ENCODE data around the gene ATP11A.
A peak's percentile ranks its signal among the peaks of the same experiment; 100 is the strongest.

The ATP11A gene

GRCh38 chr13:112774448-112774792 lies 84.6 kb downstream of the ATP11A start:
- no peaks in the 10 kb centered on the region for H3K36me3 ChIP-seq (ENCODE audit: control insufficient read depth, insufficient read depth, low read length)

GRCh38 chr13:112774829-112775565 lies 85.2 kb downstream of the ATP11A start:
- H3K79me2 ChIP-seq (ENCODE audit: control insufficient read depth, insufficient read depth, low read length) = no peaks in the 10 kb centered on the region
- H3K4me3 ChIP-seq (ENCODE audit: low read length) = no peak overlapping the region
- H2BK120ac ChIP-seq (ENCODE audit: low read depth, low read length) = no peak overlapping the region
- H3K23ac ChIP-seq (ENCODE audit: low read length) = no peak overlapping the region
- H3K4ac ChIP-seq (ENCODE audit: low read depth, low read length) = no peak overlapping the region
- no peaks in the 10 kb centered on the region for H3K4me1 ChIP-seq (ENCODE audit: control insufficient read depth, low read depth, low read length)
- no peaks in the 10 kb centered on the region for H3K36me3 ChIP-seq (ENCODE audit: control insufficient read depth, insufficient read depth, low read length)
- H2BK5ac ChIP-seq (ENCODE audit: low read length) = no peak overlapping the region
- no peak overlapping the region for H2AK5ac ChIP-seq (ENCODE audit: low read length)
- no peak overlapping the region for H4K5ac ChIP-seq (ENCODE audit: low read length)
- H3K79me1 ChIP-seq (ENCODE audit: low read length) = peaks cover 11% of the 10 kb centered on the region
- no peak overlapping the region for H3K18ac ChIP-seq (ENCODE audit: low read length)
- WGBS (ENCODE audit: extremely low coverage, insufficient coverage, low lambda C conversion rate) = no CpG with 5 or more reads among the region's 36 CpGs
- peak overlapping the region; percentile 15 for H3K56ac ChIP-seq (ENCODE audit: low read length)
- no peaks in the 10 kb centered on the region for H3K27me3 ChIP-seq (ENCODE audit: insufficient read depth, low read length, poor library complexity)
- H3K4me2 ChIP-seq (ENCODE audit: low read length) = no peak overlapping the region
- no peak for DNase-seq
- H2BK15ac ChIP-seq (replicated peaks; ENCODE audit: low read depth) = no peak overlapping the region
- H4K8ac ChIP-seq (ENCODE audit: low read depth, low read length) = no peak overlapping the region
- no peak overlapping the region for H3K9ac ChIP-seq (ENCODE audit: low read length)
- H3K27ac ChIP-seq (ENCODE audit: low read depth, low read length) = no peak overlapping the region

More at GRCh38 chr13:112774448-112774792, 84.6 kb downstream of the ATP11A start:
- Histone ChIP-seq H2BK120ac (ENCODE audit: low read depth, low read length) (no peak overlapping the region), H3K4ac (ENCODE audit: low read depth, low read length) (no peak overlapping the region), H2BK15ac (replicated peaks; ENCODE audit: low read depth) (no peak overlapping the region), H3K4me3 (ENCODE audit: low read length) (no peak overlapping the region), H3K4me2 (ENCODE audit: low read length) (no peak overlapping the region), H3K4me1 (ENCODE audit: control insufficient read depth, low read depth, low read length) (no peaks in the 10 kb centered on the region), H4K8ac (ENCODE audit: low read depth, low read length) (no peak overlapping the region), H2BK5ac (ENCODE audit: low read length) (no peak overlapping the region), H3K18ac (ENCODE audit: low read length) (no peak overlapping the region), H3K9ac (ENCODE audit: low read length) (no peak overlapping the region), H3K56ac (ENCODE audit: low read length) (no peak overlapping the region), H4K5ac (ENCODE audit: low read length) (no peak overlapping the region), H3K23ac (ENCODE audit: low read length) (no peak overlapping the region), H3K27ac (ENCODE audit: low read depth, low read length) (no peak overlapping the region), H2AK5ac (ENCODE audit: low read length) (no peak overlapping the region), H3K79me2 (ENCODE audit: control insufficient read depth, insufficient read depth, low read length) (no peaks in the 10 kb centered on the region), H3K27me3 (ENCODE audit: insufficient read depth, low read length, poor library complexity) (no peaks in the 10 kb centered on the region), H3K79me1 (ENCODE audit: low read length) (peaks cover 14% of the 10 kb centered on the region)
- no peak for DNase-seq
- WGBS (ENCODE audit: extremely low coverage, insufficient coverage, low lambda C conversion rate) = no CpG with 5 or more reads among the region's 7 CpGs

- peaks cover 5% of the 10 kb centered on the region for H3K4me1 ChIP-seq (ENCODE audit: control insufficient read depth, low read depth, low read length)
- H3K27ac ChIP-seq (ENCODE audit: low read depth, low read length) = no peak overlapping the region
- no peak overlapping the region for H3K9ac ChIP-seq (ENCODE audit: low read length)
- H3K4me2 ChIP-seq (ENCODE audit: low read length) = no peak overlapping the region
- no peak overlapping the region for H3K4ac ChIP-seq (ENCODE audit: low read depth, low read length)
- H3K4me3 ChIP-seq (ENCODE audit: low read length) = no peak overlapping the region
- no peak overlapping the region for H2BK5ac ChIP-seq (ENCODE audit: low read length)
- H2AK5ac ChIP-seq (ENCODE audit: low read length) = no peak overlapping the region
- DNase-seq = peak; percentile 76
- H3K27me3 ChIP-seq (ENCODE audit: insufficient read depth, low read length, poor library complexity) = no peaks in the 10 kb centered on the region
- no peak overlapping the region for H2BK120ac ChIP-seq (ENCODE audit: low read depth, low read length)
- H3K56ac ChIP-seq (ENCODE audit: low read length) = peak overlapping the region; percentile 34
- H3K18ac ChIP-seq (ENCODE audit: low read length) = no peak overlapping the region
- H4K8ac ChIP-seq (ENCODE audit: low read depth, low read length) = no peak overlapping the region
- no peak overlapping the region for H2BK15ac ChIP-seq (replicated peaks; ENCODE audit: low read depth)
- H3K36me3 ChIP-seq (ENCODE audit: control insufficient read depth, insufficient read depth, low read length) = no peaks in the 10 kb centered on the region
- no peak overlapping the region for H3K23ac ChIP-seq (ENCODE audit: low read length)
- WGBS (ENCODE audit: extremely low coverage, insufficient coverage, low lambda C conversion rate) = no CpG with 5 or more reads among the region's 25 CpGs
- no peak overlapping the region for H4K5ac ChIP-seq (ENCODE audit: low read length)
- no peaks in the 10 kb centered on the region for H3K79me2 ChIP-seq (ENCODE audit: control insufficient read depth, insufficient read depth, low read length)
- peaks cover 14% of the 10 kb centered on the region for H3K79me1 ChIP-seq (ENCODE audit: low read length)
Measured at GRCh38 chr13:112775791-112776279, 86.0 kb downstream of the ATP11A start.

GRCh38 chr13:112776354-112776753 lies 86.5 kb downstream of the ATP11A start:
- Histone ChIP-seq H3K4me1 (ENCODE audit: control insufficient read depth, low read depth, low read length) (peaks cover 5% of the 10 kb centered on the region), H3K9ac (ENCODE audit: low read length) (no peak overlapping the region), H3K18ac (ENCODE audit: low read length) (no peak overlapping the region), H3K4me3 (ENCODE audit: low read length) (no peak overlapping the region), H4K8ac (ENCODE audit: low read depth, low read length) (no peak overlapping the region), H2BK15ac (replicated peaks; ENCODE audit: low read depth) (no peak overlapping the region), H2BK5ac (ENCODE audit: low read length) (no peak overlapping the region), H3K4ac (ENCODE audit: low read depth, low read length) (no peak overlapping the region), H3K79me2 (ENCODE audit: control insufficient read depth, insufficient read depth, low read length) (no peaks in the 10 kb centered on the region), H2AK5ac (ENCODE audit: low read length) (no peak overlapping the region), H3K56ac (ENCODE audit: low read length) (no peak overlapping the region), H2BK120ac (ENCODE audit: low read depth, low read length) (no peak overlapping the region), H3K4me2 (ENCODE audit: low read length) (no peak overlapping the region), H3K36me3 (ENCODE audit: control insufficient read depth, insufficient read depth, low read length) (no peaks in the 10 kb centered on the region), H3K27ac (ENCODE audit: low read depth, low read length) (no peak overlapping the region), H3K27me3 (ENCODE audit: insufficient read depth, low read length, poor library complexity) (no peaks in the 10 kb centered on the region), H4K5ac (ENCODE audit: low read length) (no peak overlapping the region), H3K23ac (ENCODE audit: low read length) (no peak overlapping the region), H3K79me1 (ENCODE audit: low read length) (peaks cover 14% of the 10 kb centered on the region)
- DNase-seq = no peak
- no CpG with 5 or more reads among the region's 9 CpGs for WGBS (ENCODE audit: extremely low coverage, insufficient coverage, low lambda C conversion rate)

DNA sequence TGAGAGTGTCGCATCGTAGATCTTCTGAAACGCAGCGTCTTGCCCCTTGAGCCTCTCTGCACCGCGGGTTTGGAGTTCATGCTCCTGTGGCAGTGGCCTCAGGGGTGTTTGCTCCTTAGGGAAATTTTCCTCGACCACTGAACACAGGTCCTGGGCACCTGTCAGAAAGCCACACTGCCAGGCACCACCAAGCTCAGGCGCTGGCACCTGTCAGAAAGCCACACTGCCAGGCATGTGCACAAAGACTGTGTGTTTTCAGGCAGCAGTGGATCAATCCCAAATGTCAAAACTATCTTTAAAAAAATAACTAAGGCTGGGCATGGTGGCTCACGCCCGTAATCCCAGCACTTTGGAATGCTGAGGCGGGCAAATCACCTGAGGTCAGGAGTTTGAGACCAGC lies 87.1 kb downstream of the ATP11A start:
- Histone ChIP-seq H3K4ac (ENCODE audit: low read depth, low read length) (no peak overlapping the region), H3K18ac (ENCODE audit: low read length) (no peak overlapping the region), H2BK15ac (replicated peaks; ENCODE audit: low read depth) (no peak overlapping the region), H3K9ac (ENCODE audit: low read length) (no peak overlapping the region), H3K27ac (ENCODE audit: low read depth, low read length) (no peak overlapping the region), H3K27me3 (ENCODE audit: insufficient read depth, low read length, poor library complexity) (no peaks in the 10 kb centered on the region), H3K79me2 (ENCODE audit: control insufficient read depth, insufficient read depth, low read length) (no peaks in the 10 kb centered on the region), H3K23ac (ENCODE audit: low read length) (no peak overlapping the region), H4K8ac (ENCODE audit: low read depth, low read length) (no peak overlapping the region), H4K5ac (ENCODE audit: low read length) (no peak overlapping the region), H2AK5ac (ENCODE audit: low read length) (no peak overlapping the region), H2BK5ac (ENCODE audit: low read length) (no peak overlapping the region), H3K4me2 (ENCODE audit: low read length) (no peak overlapping the region), H3K4me3 (ENCODE audit: low read length) (no peak overlapping the region), H3K56ac (ENCODE audit: low read length) (no peak overlapping the region), H3K36me3 (ENCODE audit: control insufficient read depth, insufficient read depth, low read length) (no peaks in the 10 kb centered on the region), H2BK120ac (ENCODE audit: low read depth, low read length) (no peak overlapping the region), H3K4me1 (ENCODE audit: control insufficient read depth, low read depth, low read length) (peaks cover 5% of the 10 kb centered on the region), H3K79me1 (ENCODE audit: low read length) (peaks cover 15% of the 10 kb centered on the region)
- no CpG with 5 or more reads among the region's 11 CpGs for WGBS (ENCODE audit: extremely low coverage, insufficient coverage, low lambda C conversion rate)
- no peak for DNase-seq
